CD8-positive, alpha-beta memory T cell (primary cell): ENCODE results near the gene MBLAC1. TPM values are rescaled to one million over a fixed set of nuclear protein-coding genes. Genes with fewer than 3 reads are reported as not detected.

Source experiments
- CTCF ChIA-PET: fragments of 350-600 bp; sonication (Branson Sonifier 250); formaldehyde crosslinking; loops from one replicate; lab custom pipeline; 2021; ENCODE audit warnings: antibody characterized with exemption; lab: Charles Lee
- POLR2A ChIA-PET: fragments of 350-600 bp; sonication (Branson Sonifier 250); formaldehyde crosslinking; loops from one replicate; lab custom pipeline; 2021; ENCODE audit warnings: antibody characterized with exemption; lab: Charles Lee
- DNase-seq, 5 donors: peaks; one replicate each; pipeline versions ENCODE4 v3.0.0 to v3.0.0-alpha.2; 2020 to 2022; ENCODE audit warnings: mixed read lengths in 1 of 5
- H3K27ac ChIP-seq: one replicate; pipeline ENCODE4 v1.7.0; 2013; ENCODE audit warnings: low read depth, mild to moderate bottlenecking, low read length, moderate library complexity
- H3K27me3 ChIP-seq: 2 replicates; pipeline ENCODE4 v1.7.0; 2013; ENCODE audit warnings: low read length, mild to moderate bottlenecking; ENCODE audit not compliant: insufficient read depth, poor library complexity, severe bottlenecking
- H3K36me3 ChIP-seq: 2 replicates; pipeline ENCODE4 v1.7.0; 2013; ENCODE audit warnings: mild to moderate bottlenecking, low read length, moderate library complexity; ENCODE audit not compliant: insufficient read depth
- H3K4me1 ChIP-seq: 2 replicates; pipeline ENCODE4 v1.7.0; 2013; ENCODE audit warnings: mild to moderate bottlenecking, low read length, moderate library complexity; ENCODE audit not compliant: insufficient read depth
- H3K4me3 ChIP-seq: 2 replicates; pipeline ENCODE4 v1.7.0; 2013; ENCODE audit warnings: mild to moderate bottlenecking, low read length
- H3K9me3 ChIP-seq: 2 replicates; pipeline ENCODE4 v1.7.0; 2013; ENCODE audit warnings: mild to moderate bottlenecking, low read length
- H3K27ac Mint-ChIP-seq, 8 donors: one replicate each; pipeline ENCODE4 v1.8.0; 2020 to 2021; ENCODE audit warnings: mixed read lengths in 8 of 8, mild to moderate bottlenecking in 6 of 8, inconsistent platforms in 3 of 8, moderate library complexity in 3 of 8
- H3K27me3 Mint-ChIP-seq, 2 donors: one replicate each; pipeline ENCODE4 v1.8.0; 2020 to 2021; ENCODE audit warnings: mixed read lengths in 2 of 2, mild to moderate bottlenecking in 1 of 2, moderate library complexity in 1 of 2
- H3K36me3 Mint-ChIP-seq, 3 donors: one replicate each; pipeline ENCODE4 v1.8.0; 2020 to 2021; ENCODE audit warnings: mixed read lengths in 3 of 3, inconsistent platforms in 1 of 3, mild to moderate bottlenecking in 1 of 3
- H3K4me1 Mint-ChIP-seq, 3 donors: one replicate each; pipeline ENCODE4 v1.8.0; 2020 to 2021; ENCODE audit warnings: mixed read lengths in 3 of 3, inconsistent platforms in 1 of 3, mild to moderate bottlenecking in 1 of 3
- H3K4me3 Mint-ChIP-seq, 7 donors: one replicate each; pipeline ENCODE4 v1.8.0; 2020 to 2021; ENCODE audit warnings: mixed read lengths in 7 of 7, mild to moderate bottlenecking in 6 of 7, moderate library complexity in 4 of 7, inconsistent platforms in 2 of 7
- H3K9me3 Mint-ChIP-seq, 5 donors: one replicate each; pipeline ENCODE4 v1.8.0; 2020 to 2022; ENCODE audit warnings: mixed read lengths in 5 of 5, mild to moderate bottlenecking in 3 of 5, moderate library complexity in 2 of 5, inconsistent platforms in 1 of 5
- polyA plus RNA-seq: library from polyadenylated mRNA; unstranded; fragments of 300-500 nt; fragmentation: Illumina TruSeq; gene quantifications from one replicate; pipeline ENCODE4 v1.2.3, GENCODE V29; 2021
- total RNA-seq, 2 experiments: library from RNA; stranded (reverse); gene quantifications; one replicate each; pipeline ENCODE4 v1.2.3, GENCODE V29; 2021

The MBLAC1 gene
- total and polyA plus RNA-seq, 3 experiments from 2014 or later, result 2.3 to 4.4 (median 4.4) TPM

GRCh38 chr7:100176096-100177044, 49.6 kb downstream of the MBLAC1 start:
- peaks cover 0 to 6% of the 10 kb centered on the region in 2 donors for H3K27me3 Mint-ChIP-seq
- Histone ChIP-seq H3K4me1 (peaks cover 32% of the 10 kb centered on the region), H3K36me3 (no peaks in the 10 kb centered on the region), H3K27me3 (no peaks in the 10 kb centered on the region), H3K4me3 (peak overlapping the region; percentile 74), H3K27ac (no peak overlapping the region), H3K9me3 (no peaks in the 10 kb centered on the region)
- no peaks in the 10 kb centered on the region for H3K36me3 Mint-ChIP-seq
- H3K27ac Mint-ChIP-seq, result peak overlapping the region in 7 of 8 donors; percentile 2 to 68 (median 22)
- CTCF ChIA-PET, result interaction anchor here (0.7 to 1.8 kb wide), 6 partner anchors 9 to 231 kb away, joined by 3 to 7 read pairs (median 4); no protein-coding TSS in a partner anchor
- no peaks in the 10 kb centered on the region for H3K9me3 Mint-ChIP-seq
- peak overlapping the region; percentile 44 to 92 (median 74) for H3K4me3 Mint-ChIP-seq
- DNase-seq, result no peak
- H3K4me1 Mint-ChIP-seq, result peaks cover 24 to 36% (median 29%) of the 10 kb centered on the region in 3 donors
- POLR2A ChIA-PET, result interaction anchor here (0.5 to 3.1 kb wide), 6 partner anchors 9 to 253 kb away, joined by 3 to 18 read pairs (median 5); partner anchors contain the start of genes GAL3ST4, LAMTOR4 and ZCWPW1

GRCh38 chr7:100177045-100178001, 50.6 kb downstream of the MBLAC1 start, which contains the start of the genes GPC2 and STAG3:
Gene GPC2 (minus strand): TSS chr7:100177381. CDS start chr7:100177199, 182 bp downstream.
Gene STAG3 (plus strand): TSS chr7:100177918. CDS start chr7:100180557, 2,639 bp downstream.
- Mint-ChIP-seq H3K27ac (peak within 1 kb of the TSS; percentile 5 to 68 (median 29)), H3K27me3 (peaks cover 0 to 2% of the 10 kb centered on the region in 2 donors), H3K9me3 (no peaks in the 10 kb centered on the region), H3K4me1 (peaks cover 28 to 41% (median 35%) of the 10 kb centered on the region in 3 donors), H3K36me3 (no peaks in the 10 kb centered on the region), H3K4me3 (peak within 1 kb of the TSS; percentile 44 to 92 (median 74))
- no peaks in the 10 kb centered on the region for H3K9me3 ChIP-seq
- CTCF ChIA-PET, result interaction anchor here (0.7 to 1.8 kb wide), 8 partner anchors 10 to 230 kb away, joined by 3 to 7 read pairs (median 4); partner anchors contain the start of gene LAMTOR4
- DNase-seq, result peak; percentile 93 to 98 (median 95)
- H3K36me3 ChIP-seq, result no peaks in the 10 kb centered on the region
- no peak within 1 kb of the TSS for H3K27ac ChIP-seq
- H3K4me3 ChIP-seq, result peak within 1 kb of the TSS; percentile 74
- H3K27me3 ChIP-seq, result no peaks in the 10 kb centered on the region
- H3K4me1 ChIP-seq, result peaks cover 33% of the 10 kb centered on the region
- POLR2A ChIA-PET, result interaction anchor here (0.5 to 3.1 kb wide), 9 partner anchors 10 to 252 kb away, joined by 3 to 18 read pairs (median 5); partner anchors contain the start of genes GAL3ST4, LAMTOR4 and ZCWPW1

Other genes starting within 250 kb of the MBLAC1 start
- under 1 TPM in 1 of 2 experiments, not detected in 1; 0.26 TPM for gene OR2AE1, start 249.9 kb upstream of the MBLAC1 start, total RNA-seq
- not detected for gene OR2AE1, start 249.9 kb upstream of the MBLAC1 start, polyA plus RNA-seq
- 10 to 100 TPM; 30.0 to 31.0 TPM for gene TRIM4, start 207.4 kb upstream of the MBLAC1 start, total RNA-seq
- 25.8 TPM for gene TRIM4, start 207.4 kb upstream of the MBLAC1 start, polyA plus RNA-seq
- under 1 TPM in 1 of 2 experiments, not detected in 1; 0.20 TPM for gene GJC3, start 197.3 kb upstream of the MBLAC1 start, total RNA-seq
- gene GJC3, start 197.3 kb upstream of the MBLAC1 start, polyA plus RNA-seq, result not detected
- not detected for gene AZGP1, start 150.9 kb upstream of the MBLAC1 start, total RNA-seq
- gene AZGP1, start 150.9 kb upstream of the MBLAC1 start, polyA plus RNA-seq, result not detected
- gene ZKSCAN1, start 111.4 kb upstream of the MBLAC1 start, total RNA-seq, result 10 to 100 TPM; 48.4 to 53.4 TPM
- gene ZKSCAN1, start 111.4 kb upstream of the MBLAC1 start, polyA plus RNA-seq, result 57.9 TPM
- gene ZSCAN21, start 77.2 kb upstream of the MBLAC1 start, total RNA-seq, result 10 to 100 TPM; 10.7 to 11.3 TPM
- 8.2 TPM for gene ZSCAN21, start 77.2 kb upstream of the MBLAC1 start, polyA plus RNA-seq
- 10 to 100 TPM; 26.8 to 27.9 TPM for gene ZNF3, start 45.2 kb upstream of the MBLAC1 start, total RNA-seq
- gene ZNF3, start 45.2 kb upstream of the MBLAC1 start, polyA plus RNA-seq, result 29.8 TPM
- 100 to 1,000 TPM; 110 to 111 TPM for gene COPS6, start 38.0 kb upstream of the MBLAC1 start, total RNA-seq
- 144 TPM for gene COPS6, start 38.0 kb upstream of the MBLAC1 start, polyA plus RNA-seq
- gene MCM7, start 25.6 kb upstream of the MBLAC1 start, total RNA-seq, result 100 to 1,000 TPM; 440 to 452 TPM
- gene MCM7, start 25.6 kb upstream of the MBLAC1 start, polyA plus RNA-seq, result 28.9 TPM
- gene AP4M1, start 25.3 kb upstream of the MBLAC1 start, total RNA-seq, result 10 to 100 TPM; 13.8 to 17.3 TPM
- gene AP4M1, start 25.3 kb upstream of the MBLAC1 start, polyA plus RNA-seq, result 5.2 TPM
- gene TAF6, start 7.6 kb upstream of the MBLAC1 start, total RNA-seq, result 10 to 100 TPM; 75.7 to 82.3 TPM
- 39.8 TPM for gene TAF6, start 7.6 kb upstream of the MBLAC1 start, polyA plus RNA-seq
- 10 to 100 TPM; 18.9 to 19.0 TPM for gene CNPY4, start 7.3 kb upstream of the MBLAC1 start, total RNA-seq
- 24.1 TPM for gene CNPY4, start 7.3 kb upstream of the MBLAC1 start, polyA plus RNA-seq
- gene LAMTOR4, start 22.0 kb downstream of the MBLAC1 start, total RNA-seq, result 100 to 1,000 TPM; 125 to 130 TPM
- 386 TPM for gene LAMTOR4, start 22.0 kb downstream of the MBLAC1 start, polyA plus RNA-seq
- gene TRAPPC14, start 31.8 kb downstream of the MBLAC1 start, total RNA-seq, result 10 to 100 TPM; 30.5 to 33.2 TPM
- gene TRAPPC14, start 31.8 kb downstream of the MBLAC1 start, polyA plus RNA-seq, result 3.4 TPM
- 1 to 10 TPM; 1.0 to 1.6 TPM for gene GAL3ST4, start 41.6 kb downstream of the MBLAC1 start, total RNA-seq
- gene GAL3ST4, start 41.6 kb downstream of the MBLAC1 start, polyA plus RNA-seq, result 0.52 TPM
- 1 to 10 TPM; 1.6 to 2.1 TPM for gene GPC2, start 50.4 kb downstream of the MBLAC1 start, total RNA-seq
- not detected for gene GPC2, start 50.4 kb downstream of the MBLAC1 start, polyA plus RNA-seq
- 1 to 10 TPM; 5.0 to 5.1 TPM for gene STAG3, start 51.0 kb downstream of the MBLAC1 start, total RNA-seq
- gene STAG3, start 51.0 kb downstream of the MBLAC1 start, polyA plus RNA-seq, result 1.5 TPM
- 10 to 100 TPM; 23.9 to 24.5 TPM for gene PVRIG, start 93.0 kb downstream of the MBLAC1 start, total RNA-seq
- 131 TPM for gene PVRIG, start 93.0 kb downstream of the MBLAC1 start, polyA plus RNA-seq
- not detected for gene SPDYE3, start 180.7 kb downstream of the MBLAC1 start, total RNA-seq
- 9.8 TPM for gene SPDYE3, start 180.7 kb downstream of the MBLAC1 start, polyA plus RNA-seq
- 10 to 100 TPM; 33.5 to 33.7 TPM for gene PILRB, start 231.2 kb downstream of the MBLAC1 start, total RNA-seq
- gene PILRB, start 231.2 kb downstream of the MBLAC1 start, polyA plus RNA-seq, result 18.1 TPM
- gene PILRA, start 246.5 kb downstream of the MBLAC1 start, total RNA-seq, result 1 to 10 TPM in 1 of 2 experiments, under 1 TPM in 1; 0.84 to 1.9 TPM
- gene PILRA, start 246.5 kb downstream of the MBLAC1 start, polyA plus RNA-seq, result 0.37 TPM